Measurements from ENCODE around the gene SEZ6L.

The SEZ6L gene

DNA sequence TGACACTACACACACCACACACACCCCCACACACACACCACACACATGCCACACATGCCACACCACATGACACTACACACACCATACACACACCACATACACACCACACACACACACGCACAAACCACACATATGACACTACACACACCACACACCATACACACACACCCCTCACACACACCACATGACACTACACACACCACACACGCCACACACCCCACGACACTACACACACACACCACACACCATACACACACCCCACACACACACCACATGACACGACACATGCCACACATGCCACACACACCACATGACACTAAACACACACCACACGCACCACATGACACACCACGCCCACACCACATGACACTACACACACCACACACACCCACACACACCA lies 158.0 kb downstream of the SEZ6L start:
- Histone ChIP-seq H4K20me1 (ENCODE audit: insufficient read depth, low read length) (0 out of 2 replicates have a peak, but pooled peaks cover 2% of the 10 kb centered on the region), H3K9ac (ENCODE audit: low read depth, low read length) (no peak overlapping the region), H3K27ac (ENCODE audit: low read length) (no peak overlapping the region), H3K9me3 (ENCODE audit: insufficient read depth, low read length, severe bottlenecking) (no peaks in the 10 kb centered on the region), H3K27me3 (ENCODE audit: insufficient read depth, low read length, poor library complexity) (no peaks in the 10 kb centered on the region), H3K4me3 (ENCODE audit: low read depth in 1 of 2, low read length in 2 of 2) (no peak overlapping the region), H3K79me2 (ENCODE audit: insufficient read depth, low read length) (no peaks in the 10 kb centered on the region), H3K4me1 (ENCODE audit: insufficient read depth, low read length) (no peaks in the 10 kb centered on the region), H3K4me2 (ENCODE audit: insufficient read depth, low read length) (no peak overlapping the region), H2AFZ (ENCODE audit: low read depth, low read length) (no peak overlapping the region), H3K36me3 (ENCODE audit: insufficient read depth, low read length) (no peaks in the 10 kb centered on the region)
- ATAC-seq (ENCODE audit: insufficient read depth, low read depth) (no peak), DNase-seq (no peak)
- TF ChIP-seq, protein P1, sequence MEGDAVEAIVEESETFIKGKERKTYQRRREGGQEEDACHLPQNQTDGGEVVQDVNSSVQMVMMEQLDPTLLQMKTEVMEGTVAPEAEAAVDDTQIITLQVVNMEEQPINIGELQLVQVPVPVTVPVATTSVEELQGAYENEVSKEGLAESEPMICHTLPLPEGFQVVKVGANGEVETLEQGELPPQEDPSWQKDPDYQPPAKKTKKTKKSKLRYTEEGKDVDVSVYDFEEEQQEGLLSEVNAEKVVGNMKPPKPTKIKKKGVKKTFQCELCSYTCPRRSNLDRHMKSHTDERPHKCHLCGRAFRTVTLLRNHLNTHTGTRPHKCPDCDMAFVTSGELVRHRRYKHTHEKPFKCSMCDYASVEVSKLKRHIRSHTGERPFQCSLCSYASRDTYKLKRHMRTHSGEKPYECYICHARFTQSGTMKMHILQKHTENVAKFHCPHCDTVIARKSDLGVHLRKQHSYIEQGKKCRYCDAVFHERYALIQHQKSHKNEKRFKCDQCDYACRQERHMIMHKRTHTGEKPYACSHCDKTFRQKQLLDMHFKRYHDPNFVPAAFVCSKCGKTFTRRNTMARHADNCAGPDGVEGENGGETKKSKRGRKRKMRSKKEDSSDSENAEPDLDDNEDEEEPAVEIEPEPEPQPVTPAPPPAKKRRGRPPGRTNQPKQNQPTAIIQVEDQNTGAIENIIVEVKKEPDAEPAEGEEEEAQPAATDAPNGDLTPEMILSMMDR (IDR thresholded peaks at IDR 0.05; ENCODE audit: borderline replicate concordance, extremely low read depth, low read length, poor library complexity, severe bottlenecking), result no peak
- TF ChIP-seq EZH2 (IDR thresholded peaks at IDR 0.05; ENCODE audit: borderline replicate concordance, low read depth, low read length, severe bottlenecking), result no peak

DNA sequence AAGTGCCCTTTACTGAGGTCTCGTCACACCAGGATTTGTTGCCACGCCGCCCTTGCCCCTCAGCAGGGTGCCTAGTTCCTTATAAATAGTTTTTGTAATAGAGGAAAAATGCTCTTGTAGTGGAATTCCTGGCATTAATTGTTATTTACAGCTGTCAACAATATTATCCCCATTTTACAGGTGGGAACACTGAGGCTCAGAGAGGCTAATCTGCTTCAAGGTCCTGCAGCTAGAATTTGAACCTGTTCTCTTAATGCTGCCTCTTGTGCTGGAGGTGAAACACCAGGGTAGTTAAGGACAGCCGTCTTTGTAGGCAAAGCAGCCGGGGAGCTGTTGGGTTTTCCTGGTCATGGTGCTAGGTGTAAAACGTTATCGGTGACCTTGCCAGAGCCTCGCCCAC lies 159.0 kb downstream of the SEZ6L start:
- no peak for ATAC-seq (ENCODE audit: insufficient read depth, low read depth)

DNA sequence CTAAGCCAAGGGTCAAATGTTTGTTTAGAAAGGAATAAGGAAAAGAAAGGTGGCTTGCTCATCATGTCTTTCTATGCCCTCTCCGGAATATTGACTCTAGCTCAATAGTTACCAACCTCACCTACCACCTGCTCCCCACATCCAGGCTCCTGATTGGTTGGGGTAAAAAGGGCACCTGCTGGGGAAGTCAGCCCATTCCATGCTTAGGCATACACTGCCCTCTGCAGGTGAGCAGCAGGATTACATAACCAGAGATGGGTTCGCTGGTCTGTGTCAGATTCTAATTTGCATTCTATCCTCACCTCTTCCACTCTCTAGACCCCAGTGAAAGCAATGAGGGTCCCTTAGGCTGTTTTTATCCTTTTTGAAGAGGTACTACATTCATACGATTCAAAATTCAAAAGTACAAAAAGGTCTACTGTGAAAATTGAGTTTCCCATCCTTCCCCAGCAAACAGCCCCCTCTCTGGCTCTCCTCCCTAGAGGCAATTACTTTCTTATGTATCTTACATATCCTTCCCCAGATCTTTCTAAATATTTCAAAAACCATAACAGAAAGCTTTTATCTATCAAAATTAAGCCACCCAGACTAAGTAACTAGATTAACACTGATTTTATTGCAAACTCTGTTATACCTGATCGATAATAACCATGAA lies 161.8 kb downstream of the SEZ6L start:
- H3K4me2 ChIP-seq (ENCODE audit: insufficient read depth, low read length), result no peak overlapping the region
- no peaks in the 10 kb centered on the region for H3K9me3 ChIP-seq (ENCODE audit: insufficient read depth, low read length, severe bottlenecking)
- no peak overlapping the region for H2AFZ ChIP-seq (ENCODE audit: low read depth, low read length)
- no peak for TF ChIP-seq EZH2 (IDR thresholded peaks at IDR 0.05; ENCODE audit: borderline replicate concordance, low read depth, low read length, severe bottlenecking)
- TF ChIP-seq, protein P1 (IDR thresholded peaks at IDR 0.05; ENCODE audit: borderline replicate concordance, extremely low read depth, low read length, poor library complexity, severe bottlenecking), result peak; percentile 95
- H3K4me3 ChIP-seq (ENCODE audit: low read depth in 1 of 2, low read length in 2 of 2), result no peak overlapping the region
- 0 out of 2 replicates have a peak, but pooled peaks cover 2% of the 10 kb centered on the region for H4K20me1 ChIP-seq (ENCODE audit: insufficient read depth, low read length)
- no peaks in the 10 kb centered on the region for H3K36me3 ChIP-seq (ENCODE audit: insufficient read depth, low read length)
- no peak overlapping the region for H3K9ac ChIP-seq (ENCODE audit: low read depth, low read length)
- no peak overlapping the region for H3K27ac ChIP-seq (ENCODE audit: low read length)
- no peaks in the 10 kb centered on the region for H3K4me1 ChIP-seq (ENCODE audit: insufficient read depth, low read length)
- ATAC-seq (ENCODE audit: insufficient read depth, low read depth), result peak; percentile 66; the same call in 2 of the 3 replicates
- peak; percentile 59 for DNase-seq
- no peaks in the 10 kb centered on the region for H3K79me2 ChIP-seq (ENCODE audit: insufficient read depth, low read length)
- H3K27me3 ChIP-seq (ENCODE audit: insufficient read depth, low read length, poor library complexity), result no peaks in the 10 kb centered on the region

More for the DNA sequence above, 159.0 kb downstream of the SEZ6L start:
- H3K4me1 ChIP-seq (ENCODE audit: insufficient read depth, low read length), result no peaks in the 10 kb centered on the region
- no peak for TF ChIP-seq EZH2 (IDR thresholded peaks at IDR 0.05; ENCODE audit: borderline replicate concordance, low read depth, low read length, severe bottlenecking)
- TF ChIP-seq, protein P1 (IDR thresholded peaks at IDR 0.05; ENCODE audit: borderline replicate concordance, extremely low read depth, low read length, poor library complexity, severe bottlenecking), result no peak
- no peaks in the 10 kb centered on the region for H3K27me3 ChIP-seq (ENCODE audit: insufficient read depth, low read length, poor library complexity)
- H2AFZ ChIP-seq (ENCODE audit: low read depth, low read length), result no peak overlapping the region
- no peak for DNase-seq
- H3K9ac ChIP-seq (ENCODE audit: low read depth, low read length), result no peak overlapping the region
- no peaks in the 10 kb centered on the region for H3K9me3 ChIP-seq (ENCODE audit: insufficient read depth, low read length, severe bottlenecking)
- H3K4me2 ChIP-seq (ENCODE audit: insufficient read depth, low read length), result no peak overlapping the region
- no peaks in the 10 kb centered on the region for H3K79me2 ChIP-seq (ENCODE audit: insufficient read depth, low read length)
- no peak overlapping the region for H3K4me3 ChIP-seq (ENCODE audit: low read depth in 1 of 2, low read length in 2 of 2)
- 0 out of 2 replicates have a peak, but pooled peaks cover 2% of the 10 kb centered on the region for H4K20me1 ChIP-seq (ENCODE audit: insufficient read depth, low read length)
- no peaks in the 10 kb centered on the region for H3K36me3 ChIP-seq (ENCODE audit: insufficient read depth, low read length)
- H3K27ac ChIP-seq (ENCODE audit: low read length), result no peak overlapping the region

Data from DND-41 (cell line).